Measurements from ENCODE around the gene SYT9.

Gene SYT9

GRCh38 chr11:7311903-7312302 is 60.2 kb downstream of the SYT9 start:
- TF ChIP-seq TAF1 (IDR thresholded peaks at IDR 0.05; ENCODE audit: borderline replicate concordance, insufficient read depth, low read length) = no peak
- no peak for TF ChIP-seq FOXP2 (optimal IDR thresholded peaks at IDR 0.05; ENCODE audit: borderline replicate concordance, extremely low read depth, extremely low read length, insufficient read depth)
- no peak for TF ChIP-seq REST (IDR thresholded peaks at IDR 0.05; ENCODE audit: insufficient read depth in 1 of 2, low read depth in 2 of 2, low read length in 2 of 2)
- TF ChIP-seq SIN3A (IDR thresholded peaks at IDR 0.05; ENCODE audit: borderline replicate concordance, insufficient read depth, low read length) = no peak
- no peak for TF ChIP-seq POLR2AphosphoS5 (IDR thresholded peaks at IDR 0.05; ENCODE audit: low read depth, low read length)

- TF ChIP-seq FOXP2 (optimal IDR thresholded peaks at IDR 0.05; ENCODE audit: borderline replicate concordance, extremely low read depth, extremely low read length, insufficient read depth) (no peak), POLR2AphosphoS5 (IDR thresholded peaks at IDR 0.05; ENCODE audit: low read depth, low read length) (no peak), REST (IDR thresholded peaks at IDR 0.05; ENCODE audit: insufficient read depth in 1 of 2, low read depth in 2 of 2, low read length in 2 of 2) (no peak), SIN3A (IDR thresholded peaks at IDR 0.05; ENCODE audit: borderline replicate concordance, insufficient read depth, low read length) (no peak), TAF1 (IDR thresholded peaks at IDR 0.05; ENCODE audit: borderline replicate concordance, insufficient read depth, low read length) (no peak)
These were observed 63.3 kb downstream of the SYT9 start for GRCh38 chr11:7314811-7315604.

GRCh38 chr11:7319501-7319900 is 67.8 kb downstream of the SYT9 start:
- no peak for TF ChIP-seq SIN3A (IDR thresholded peaks at IDR 0.05; ENCODE audit: borderline replicate concordance, insufficient read depth, low read length)
- TF ChIP-seq REST (IDR thresholded peaks at IDR 0.05; ENCODE audit: insufficient read depth in 1 of 2, low read depth in 2 of 2, low read length in 2 of 2) = no peak
- no peak for TF ChIP-seq TAF1 (IDR thresholded peaks at IDR 0.05; ENCODE audit: borderline replicate concordance, insufficient read depth, low read length)
- no peak for TF ChIP-seq POLR2AphosphoS5 (IDR thresholded peaks at IDR 0.05; ENCODE audit: low read depth, low read length)
- TF ChIP-seq FOXP2 (optimal IDR thresholded peaks at IDR 0.05; ENCODE audit: borderline replicate concordance, extremely low read depth, extremely low read length, insufficient read depth) = no peak

GRCh38 chr11:7320306-7320705 is 68.6 kb downstream of the SYT9 start:
- no peak for TF ChIP-seq SIN3A (IDR thresholded peaks at IDR 0.05; ENCODE audit: borderline replicate concordance, insufficient read depth, low read length)
- no peak for TF ChIP-seq FOXP2 (optimal IDR thresholded peaks at IDR 0.05; ENCODE audit: borderline replicate concordance, extremely low read depth, extremely low read length, insufficient read depth)
- no peak for TF ChIP-seq POLR2AphosphoS5 (IDR thresholded peaks at IDR 0.05; ENCODE audit: low read depth, low read length)
- no peak for TF ChIP-seq REST (IDR thresholded peaks at IDR 0.05; ENCODE audit: insufficient read depth in 1 of 2, low read depth in 2 of 2, low read length in 2 of 2)
- TF ChIP-seq TAF1 (IDR thresholded peaks at IDR 0.05; ENCODE audit: borderline replicate concordance, insufficient read depth, low read length) = no peak

All from PFSK-1 (cell line).